SK-N-MC (cell line): ENCODE data around the gene CELF3.

Experiments
- EZH2 ChIP-seq: fragments of 200-600 bp; sonication (generic); IDR thresholded peaks from one replicate; pipeline ENCODE4 v1.6.1; 2017; ENCODE audit warnings: antibody characterized with exemption
- FOXP2 ChIP-seq: optimal IDR thresholded peaks from 2 replicates; pipeline ENCODE3; 2011; ENCODE audit warnings: mild to moderate bottlenecking, moderate library complexity; ENCODE audit not compliant: insufficient read depth; ENCODE audit errors: extremely low read length, control extremely low read depth
- POLR2AphosphoS5 ChIP-seq: IDR thresholded peaks from 2 replicates; pipeline ENCODE4 v1.6.1; 2012; ENCODE audit warnings: mild to moderate bottlenecking, low read depth, low read length, borderline replicate concordance

DNA sequence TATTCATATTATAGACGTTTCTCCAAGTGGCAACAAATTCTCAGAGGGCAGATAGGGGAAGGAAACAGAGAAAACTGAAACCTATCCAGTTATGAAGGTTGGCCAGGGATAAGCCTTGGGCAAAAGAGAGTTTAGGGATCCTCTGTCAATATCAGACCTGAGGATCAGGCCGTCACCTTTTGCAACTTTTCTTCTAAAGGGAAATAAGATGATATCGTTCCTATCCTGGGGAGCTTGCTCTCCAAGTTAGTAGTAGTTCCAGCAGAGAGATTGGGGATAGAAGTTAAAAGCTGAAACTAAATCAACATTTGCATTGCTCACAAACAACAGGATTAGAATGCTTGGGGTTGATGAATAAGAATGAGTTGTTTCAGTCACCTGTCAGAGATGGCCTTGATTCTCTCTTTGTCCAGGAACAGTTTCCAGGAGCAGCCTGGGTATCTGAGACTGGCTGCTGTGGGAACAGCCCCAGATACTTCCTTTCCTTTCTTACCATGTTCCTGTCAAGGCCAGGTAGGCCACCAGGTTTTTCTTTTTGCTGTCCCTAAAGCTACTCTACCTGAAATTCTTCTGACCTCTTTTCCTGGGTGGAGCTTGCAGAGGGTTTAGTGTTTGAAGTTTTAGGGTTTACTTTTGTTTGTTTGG is 7.2 kb upstream of the CELF3 start:
- no peak for TF ChIP-seq POLR2AphosphoS5
- TF ChIP-seq EZH2 = no peak
- no peak for TF ChIP-seq FOXP2
